Esophagus muscularis mucosa (tissue), 4 donors: ENCODE data around the gene CEP164.

ENCODE experiments used
- CTCF ChIP-seq, 3 experiments: fragments of 200-600 bp in 2 of 3; fragments of 450-650 bp in 1 of 3; sonication (generic) in 2 of 3; IDR thresholded peaks; one replicate each; pipeline ENCODE4 v1.5.1; 2017 to 2019; ENCODE audit warnings: antibody characterized with exemption in 3 of 3, mild to moderate bottlenecking in 2 of 3, moderate library complexity in 1 of 3
- EP300 ChIP-seq: sonication (generic); formaldehyde crosslinking; IDR thresholded peaks from one replicate; pipeline ENCODE4 v1.6.1; 2017; ENCODE audit warnings: antibody characterized with exemption
- POLR2A ChIP-seq: fragments of 450-650 bp; IDR thresholded peaks from one replicate; pipeline ENCODE4 v1.6.1; 2017; ENCODE audit warnings: antibody characterized with exemption, moderate library complexity, mild to moderate bottlenecking, low read depth
- POLR2AphosphoS5 ChIP-seq, 2 donors: sonication (generic); formaldehyde crosslinking; IDR thresholded peaks; one replicate each; pipeline ENCODE4 v1.6.1; 2017; ENCODE audit warnings: antibody characterized with exemption in 2 of 2

DNA sequence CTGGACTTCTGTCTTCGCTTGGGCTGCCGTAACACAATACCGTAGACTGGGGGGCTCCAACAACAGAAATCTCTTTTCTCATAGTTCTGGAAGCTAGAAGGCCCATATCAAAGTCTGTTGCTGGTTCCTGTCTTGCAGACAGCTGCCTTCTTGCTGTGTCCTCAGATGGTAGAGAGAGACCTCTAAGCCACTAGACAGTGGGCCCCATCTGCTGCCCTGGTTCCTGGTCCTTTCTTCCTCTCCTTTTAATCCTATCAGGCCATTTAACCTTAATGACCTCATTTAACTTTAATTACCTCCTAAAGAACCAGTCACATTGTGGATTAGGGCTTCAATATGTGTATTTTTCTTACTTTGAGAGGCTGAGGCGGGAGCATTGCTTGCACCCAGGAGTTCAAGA, 9.4 kb downstream of the CEP164 start:
- TF ChIP-seq CTCF (IDR thresholded peaks at IDR 0.05), result no peak
- no peak for TF ChIP-seq POLR2A
- no peak for TF ChIP-seq POLR2AphosphoS5 (IDR thresholded peaks at IDR 0.05)
- no peak for TF ChIP-seq EP300
